MM.1S (cell line): ENCODE data around the gene HDGF.

Source experiments
- DNase-seq: peaks from one replicate; pipeline ENCODE4 v3.0.0-alpha.2; 2015
- H2AFZ ChIP-seq: fragments of 300-600 bp; sonication (generic); 2 replicates; pipeline ENCODE4 v1.6.0; 2016; ENCODE audit warnings: antibody characterized with exemption, low read length
- H3F3A ChIP-seq: fragments of 300-600 bp; sonication (generic); 2 replicates; pipeline ENCODE4 v1.6.1; 2016; ENCODE audit warnings: mild to moderate bottlenecking, antibody characterized with exemption, low read length, moderate library complexity, mixed read lengths; ENCODE audit not compliant: insufficient read depth
- H3K27ac ChIP-seq: fragments of 300-600 bp; sonication (generic); 2 replicates; pipeline ENCODE4 v1.5.1; 2016; ENCODE audit warnings: mild to moderate bottlenecking, low read length
- H3K27me3 ChIP-seq: fragments of 300-600 bp; sonication (generic); replicated peaks from 2 replicates; pipeline ENCODE4 v1.6.0; 2016; ENCODE audit warnings: low read length; ENCODE audit not compliant: insufficient read depth
- H3K36me3 ChIP-seq: fragments of 300-600 bp; sonication (generic); replicated peaks from 2 replicates; pipeline ENCODE4 v1.6.1; 2016; ENCODE audit warnings: mild to moderate bottlenecking, low read length, mixed read lengths; ENCODE audit not compliant: insufficient read depth
- H3K4me1 ChIP-seq: fragments of 300-600 bp; sonication (generic); 2 replicates; pipeline ENCODE4 v1.6.1; 2016; ENCODE audit warnings: low read length, mixed read lengths
- H3K4me2 ChIP-seq: fragments of 300-600 bp; sonication (generic); 2 replicates; pipeline ENCODE4 v1.6.0; 2016; ENCODE audit warnings: low read depth, low read length
- H3K4me3 ChIP-seq: fragments of 300-600 bp; sonication (generic); 2 replicates; pipeline ENCODE4 v1.5.1; 2016; ENCODE audit warnings: low read length, mixed read lengths
- H3K79me2 ChIP-seq: fragments of 300-600 bp; sonication (generic); 2 replicates; pipeline ENCODE4 v1.6.1; 2016; ENCODE audit warnings: mixed run types, low read length, mixed read lengths
- H3K9ac ChIP-seq: fragments of 300-600 bp; sonication (generic); 2 replicates; pipeline ENCODE4 v1.6.1; 2016; ENCODE audit warnings: low read length, mixed read lengths
- H3K9me2 ChIP-seq: fragments of 300-600 bp; sonication (generic); replicated peaks from 2 replicates; pipeline ENCODE4 v1.6.1; 2016; ENCODE audit warnings: mild to moderate bottlenecking, low read length, mixed read lengths; ENCODE audit not compliant: insufficient read depth
- H3K9me3 ChIP-seq: fragments of 300-600 bp; sonication (generic); replicated peaks from 2 replicates; pipeline ENCODE4 v1.6.1; 2016; ENCODE audit warnings: mild to moderate bottlenecking, low read length, mixed read lengths; ENCODE audit not compliant: insufficient read depth
- H4K20me1 ChIP-seq: fragments of 300-600 bp; sonication (generic); 2 replicates; pipeline ENCODE4 v1.6.1; 2016; ENCODE audit warnings: mild to moderate bottlenecking, low read length, moderate library complexity, mixed read lengths; ENCODE audit not compliant: insufficient read depth
- EZH2 ChIP-seq: fragments of 300-600 bp; sonication (generic); optimal IDR thresholded peaks from 2 replicates; pipeline ENCODE3; 2017; ENCODE audit warnings: low read depth, mild to moderate bottlenecking, antibody characterized with exemption, low read length, mixed read lengths
- EZH2phosphoT487 ChIP-seq: fragments of 300-600 bp; sonication (generic); IDR thresholded peaks from 2 replicates; pipeline ENCODE4 v1.6.1; 2018; ENCODE audit warnings: antibody characterized with exemption, low read length
- TF ChIP-seq, protein P1 (sequence below): fragments of 300-600 bp; sonication (generic); IDR thresholded peaks from 2 replicates; pipeline ENCODE4 v1.5.1; 2016; ENCODE audit warnings: antibody characterized with exemption, low read length, mixed read lengths

Gene HDGF

DNA sequence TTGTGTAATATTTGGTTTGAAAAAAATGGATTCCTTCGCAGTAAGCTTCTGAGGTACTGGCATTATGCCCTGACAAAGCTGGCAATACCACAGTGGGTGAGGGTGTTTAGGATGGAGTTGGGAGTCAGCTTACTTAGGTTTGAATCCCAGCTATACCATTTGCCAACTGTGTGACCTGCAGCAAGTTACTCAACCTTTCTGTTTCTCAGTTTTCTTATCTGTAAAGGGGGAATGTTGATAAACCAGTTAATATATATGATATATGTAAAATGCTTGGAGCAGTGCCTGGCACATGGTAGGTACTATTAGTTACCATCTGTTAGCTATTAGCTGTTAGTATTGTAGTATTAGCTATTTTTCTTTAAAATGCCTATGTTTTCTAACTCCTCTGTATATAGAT is 4.9 kb upstream of the HDGF start:
- peaks cover 6% of the 10 kb centered on the region for H3K4me1 ChIP-seq
- peaks cover 17% of the 10 kb centered on the region for H3K79me2 ChIP-seq
- no peak overlapping the region for H3K27ac ChIP-seq
- DNase-seq: no peak
- no peaks in the 10 kb centered on the region for H3K27me3 ChIP-seq
- no peaks in the 10 kb centered on the region for H3F3A ChIP-seq
- H3K9me3 ChIP-seq: no peaks in the 10 kb centered on the region
- H3K9me2 ChIP-seq: no peaks in the 10 kb centered on the region
- H4K20me1 ChIP-seq: no peaks in the 10 kb centered on the region
- no peak overlapping the region for H3K4me2 ChIP-seq
- H3K4me3 ChIP-seq: no peak overlapping the region
- H3K9ac ChIP-seq: no peak overlapping the region
- H3K36me3 ChIP-seq: no peaks in the 10 kb centered on the region
- no peak overlapping the region for H2AFZ ChIP-seq
- TF ChIP-seq, protein P1, sequence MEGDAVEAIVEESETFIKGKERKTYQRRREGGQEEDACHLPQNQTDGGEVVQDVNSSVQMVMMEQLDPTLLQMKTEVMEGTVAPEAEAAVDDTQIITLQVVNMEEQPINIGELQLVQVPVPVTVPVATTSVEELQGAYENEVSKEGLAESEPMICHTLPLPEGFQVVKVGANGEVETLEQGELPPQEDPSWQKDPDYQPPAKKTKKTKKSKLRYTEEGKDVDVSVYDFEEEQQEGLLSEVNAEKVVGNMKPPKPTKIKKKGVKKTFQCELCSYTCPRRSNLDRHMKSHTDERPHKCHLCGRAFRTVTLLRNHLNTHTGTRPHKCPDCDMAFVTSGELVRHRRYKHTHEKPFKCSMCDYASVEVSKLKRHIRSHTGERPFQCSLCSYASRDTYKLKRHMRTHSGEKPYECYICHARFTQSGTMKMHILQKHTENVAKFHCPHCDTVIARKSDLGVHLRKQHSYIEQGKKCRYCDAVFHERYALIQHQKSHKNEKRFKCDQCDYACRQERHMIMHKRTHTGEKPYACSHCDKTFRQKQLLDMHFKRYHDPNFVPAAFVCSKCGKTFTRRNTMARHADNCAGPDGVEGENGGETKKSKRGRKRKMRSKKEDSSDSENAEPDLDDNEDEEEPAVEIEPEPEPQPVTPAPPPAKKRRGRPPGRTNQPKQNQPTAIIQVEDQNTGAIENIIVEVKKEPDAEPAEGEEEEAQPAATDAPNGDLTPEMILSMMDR: no peak
- no peak for TF ChIP-seq EZH2phosphoT487
- no peak for TF ChIP-seq EZH2

- no peaks in the 10 kb centered on the region for H3K9me2 ChIP-seq
- peaks cover 3% of the 10 kb centered on the region; the same call in 1 of the 2 replicates for H3F3A ChIP-seq
- TF ChIP-seq EZH2 (no peak), EZH2phosphoT487 (no peak)
- TF ChIP-seq, protein P1: no peak
- H3K9ac ChIP-seq: no peak overlapping the region
- DNase-seq: no peak
- H2AFZ ChIP-seq: no peak overlapping the region
- peaks cover 6% of the 10 kb centered on the region for H3K4me1 ChIP-seq
- no peaks in the 10 kb centered on the region for H3K36me3 ChIP-seq
- no peak overlapping the region for H3K4me2 ChIP-seq
- no peak overlapping the region for H3K4me3 ChIP-seq
- H3K79me2 ChIP-seq: peaks cover 24% of the 10 kb centered on the region
- H3K27me3 ChIP-seq: no peaks in the 10 kb centered on the region
- no peaks in the 10 kb centered on the region for H3K9me3 ChIP-seq
- no peak overlapping the region for H3K27ac ChIP-seq
- H4K20me1 ChIP-seq: no peaks in the 10 kb centered on the region
These were observed 4.1 kb upstream of the HDGF start for GRCh38 chr1:156755527-156755950.

DNA sequence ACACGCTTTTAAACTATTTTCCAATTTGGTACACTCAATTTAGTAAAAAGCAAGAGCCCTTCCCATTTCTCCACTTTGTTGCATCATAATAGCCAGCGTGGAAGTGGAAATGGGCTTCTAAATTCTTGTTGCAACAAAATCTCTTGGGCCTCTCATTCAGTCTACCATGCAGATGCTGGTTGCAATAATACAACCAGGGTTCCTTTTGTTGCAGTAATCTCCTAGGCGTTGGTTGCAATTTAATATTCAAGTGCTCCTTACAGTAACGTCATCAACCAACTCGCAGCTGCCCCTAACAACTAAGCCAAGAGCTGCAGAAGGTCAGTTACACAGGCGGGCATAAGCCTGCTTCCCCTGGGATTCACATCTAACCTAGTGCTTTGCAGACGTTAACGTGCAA is 2.7 kb upstream of the HDGF start:
- no peak overlapping the region for H3K27ac ChIP-seq
- no peaks in the 10 kb centered on the region for H3K9me3 ChIP-seq
- no peak for DNase-seq
- peaks cover 11% of the 10 kb centered on the region for H3K4me1 ChIP-seq
- H4K20me1 ChIP-seq: no peaks in the 10 kb centered on the region
- no peaks in the 10 kb centered on the region for H3K27me3 ChIP-seq
- peaks cover 37% of the 10 kb centered on the region for H3K79me2 ChIP-seq
- H3K4me3 ChIP-seq: no peak overlapping the region
- H3K4me2 ChIP-seq: no peak overlapping the region
- H3K9ac ChIP-seq: no peak overlapping the region
- no peaks in the 10 kb centered on the region for H3K9me2 ChIP-seq
- H3F3A ChIP-seq: peaks cover 15% of the 10 kb centered on the region; the same call in 1 of the 2 replicates
- H2AFZ ChIP-seq: no peak overlapping the region
- no peaks in the 10 kb centered on the region for H3K36me3 ChIP-seq
- TF ChIP-seq, protein P1: no peak
- TF ChIP-seq EZH2phosphoT487 (no peak), EZH2 (no peak)
